A549 treated with GW870086 at 1 μM for 4 hours (cell line): Measurements from ENCODE around the gene VEGFD. TPM values are rescaled to one million over a fixed set of nuclear protein-coding genes. Genes with fewer than 3 reads are reported as not detected.

Experiments
- total RNA-seq: library from RNA; stranded (reverse); fragments of 200-300 nt; extraction: Qiagen RNA extraction; gene quantifications from 5 replicates; pipeline ENCODE4 v1.2.3, GENCODE V29; 2022; ENCODE audit warnings: low read depth

Gene VEGFD
- 0.27 to 0.42 TPM (median 0.29 TPM) in 5 replicates for total RNA-seq

DNA sequence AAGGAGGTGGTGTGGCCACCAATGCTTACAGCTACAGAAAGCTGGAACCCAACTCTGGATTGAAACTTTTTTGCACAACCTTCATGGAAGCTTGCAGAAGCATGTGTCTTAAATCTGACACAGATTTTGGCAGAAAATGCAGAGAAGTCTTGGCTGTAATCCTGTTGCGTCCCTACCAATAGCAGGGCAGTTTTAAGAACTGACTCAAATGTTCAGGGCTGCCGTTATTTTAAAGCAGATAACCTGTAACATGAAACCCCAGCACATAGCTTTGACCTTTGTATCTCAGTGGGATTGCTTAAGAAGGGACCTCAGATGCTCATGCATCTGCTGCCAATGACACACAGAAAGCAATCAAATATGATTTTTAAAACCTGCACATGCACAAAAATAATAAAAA lies at the start of gene VEGFD:
Gene VEGFD (minus strand): TSS at position 110 of the 400 bp plus-strand sequence. CDS start 467 bp downstream, outside the sequence.

GRCh38 chrX:15335135-15336022 lies 48.8 kb downstream of the VEGFD start, which contains the start of gene PIGA:
TSS of gene PIGA (minus strand) at chrX:15335523. CDS start at chrX:15331930, 3,593 bp downstream.

DNA sequence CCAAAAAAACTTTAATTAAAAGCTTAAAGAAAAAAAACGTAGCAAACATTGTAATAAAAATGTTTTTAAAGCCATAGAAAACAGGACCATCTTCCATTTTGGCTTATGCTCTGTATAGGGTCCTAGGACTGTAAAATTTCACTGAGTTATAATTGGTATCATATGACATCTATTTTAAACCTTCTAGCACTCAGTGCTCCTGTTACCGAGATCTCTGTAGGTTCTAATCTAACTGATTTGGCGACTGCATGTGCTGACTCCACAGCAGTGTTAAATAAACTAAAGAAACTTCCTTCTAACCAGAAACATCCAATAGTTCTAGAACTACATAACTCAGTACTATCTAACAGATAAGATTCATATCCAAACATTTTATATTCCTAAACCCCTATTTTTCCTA lies 68.7 kb downstream of the VEGFD start, which contains the start of gene ASB11:
Gene ASB11 (minus strand): TSS at position 132 of the 400 bp plus-strand sequence. CDS start 35 bp downstream, at position 97.

Other genes starting within 250 kb of the VEGFD start
- 18.9 to 22.0 TPM (median 20.7 TPM) in 5 replicates for gene ASB9, start 114.3 kb downstream of the VEGFD start, total RNA-seq
- not detected in 5 replicates for gene ASB11, start 68.8 kb downstream of the VEGFD start, total RNA-seq
- 5.9 to 9.6 TPM (median 8.1 TPM) in 5 replicates for gene PIGA, start 48.9 kb downstream of the VEGFD start, total RNA-seq
- 50.6 to 59.2 TPM (median 55.9 TPM) in 5 replicates for gene PIR, start 108.9 kb upstream of the VEGFD start, total RNA-seq
- gene BMX, start 116.4 kb upstream of the VEGFD start, total RNA-seq: not detected in 5 replicates
- gene ACE2, start 216.5 kb upstream of the VEGFD start, total RNA-seq: 0.07 TPM in 1 of 5 replicates, not detected in the others